D721Med (cell line): ENCODE results near the gene NPBWR2.

Experiments
- DNase-seq: peaks from one replicate; pipeline ENCODE4 v3.0.0; 2011; ENCODE audit warnings: low spot score; ENCODE audit not compliant: insufficient read length
- FAIRE-seq: peaks from 2 replicates; lab custom pipeline; 2011; peaks lifted over from hg19 to GRCh38; lab: Jason Lieb, UNC
- TF ChIP-seq, protein P1 (sequence below): IDR thresholded peaks from 2 replicates; pipeline ENCODE4 v1.5.1; 2012; ENCODE audit warnings: mild to moderate bottlenecking, control low read depth; ENCODE audit not compliant: insufficient read depth; ENCODE audit errors: missing control alignments

NPBWR2 gene

DNA sequence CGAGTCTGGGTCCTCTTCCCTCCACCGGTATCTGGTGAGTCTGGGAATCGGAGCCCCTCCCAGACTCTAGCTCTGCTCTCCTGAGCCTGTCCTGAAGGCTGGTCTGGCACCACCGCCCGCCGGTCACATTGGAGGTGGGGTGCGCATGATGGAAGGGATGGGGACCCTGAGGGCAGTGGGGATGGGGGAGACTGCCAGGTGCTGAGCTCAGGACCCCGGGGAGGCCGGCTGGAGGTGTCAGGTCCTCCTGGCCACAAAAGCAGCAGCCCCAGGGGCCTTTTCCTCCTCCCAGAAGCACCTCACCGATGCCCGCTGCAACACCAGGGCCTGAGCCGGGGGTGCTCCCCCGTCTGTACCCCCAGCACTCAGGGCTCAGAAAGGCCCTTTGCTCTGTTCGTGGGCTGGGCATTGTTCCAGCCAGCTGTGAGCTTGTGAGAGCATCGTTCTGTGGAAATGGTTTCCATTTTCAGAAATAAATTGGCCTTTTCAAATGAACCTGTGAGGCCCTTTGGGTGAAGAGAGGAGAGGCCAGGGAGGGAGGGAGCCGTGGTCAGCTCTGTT, 2.5 kb upstream of the NPBWR2 start:
- DNase-seq: no peak
- TF ChIP-seq, protein P1, sequence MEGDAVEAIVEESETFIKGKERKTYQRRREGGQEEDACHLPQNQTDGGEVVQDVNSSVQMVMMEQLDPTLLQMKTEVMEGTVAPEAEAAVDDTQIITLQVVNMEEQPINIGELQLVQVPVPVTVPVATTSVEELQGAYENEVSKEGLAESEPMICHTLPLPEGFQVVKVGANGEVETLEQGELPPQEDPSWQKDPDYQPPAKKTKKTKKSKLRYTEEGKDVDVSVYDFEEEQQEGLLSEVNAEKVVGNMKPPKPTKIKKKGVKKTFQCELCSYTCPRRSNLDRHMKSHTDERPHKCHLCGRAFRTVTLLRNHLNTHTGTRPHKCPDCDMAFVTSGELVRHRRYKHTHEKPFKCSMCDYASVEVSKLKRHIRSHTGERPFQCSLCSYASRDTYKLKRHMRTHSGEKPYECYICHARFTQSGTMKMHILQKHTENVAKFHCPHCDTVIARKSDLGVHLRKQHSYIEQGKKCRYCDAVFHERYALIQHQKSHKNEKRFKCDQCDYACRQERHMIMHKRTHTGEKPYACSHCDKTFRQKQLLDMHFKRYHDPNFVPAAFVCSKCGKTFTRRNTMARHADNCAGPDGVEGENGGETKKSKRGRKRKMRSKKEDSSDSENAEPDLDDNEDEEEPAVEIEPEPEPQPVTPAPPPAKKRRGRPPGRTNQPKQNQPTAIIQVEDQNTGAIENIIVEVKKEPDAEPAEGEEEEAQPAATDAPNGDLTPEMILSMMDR: no peak
- no peak for FAIRE-seq

DNA sequence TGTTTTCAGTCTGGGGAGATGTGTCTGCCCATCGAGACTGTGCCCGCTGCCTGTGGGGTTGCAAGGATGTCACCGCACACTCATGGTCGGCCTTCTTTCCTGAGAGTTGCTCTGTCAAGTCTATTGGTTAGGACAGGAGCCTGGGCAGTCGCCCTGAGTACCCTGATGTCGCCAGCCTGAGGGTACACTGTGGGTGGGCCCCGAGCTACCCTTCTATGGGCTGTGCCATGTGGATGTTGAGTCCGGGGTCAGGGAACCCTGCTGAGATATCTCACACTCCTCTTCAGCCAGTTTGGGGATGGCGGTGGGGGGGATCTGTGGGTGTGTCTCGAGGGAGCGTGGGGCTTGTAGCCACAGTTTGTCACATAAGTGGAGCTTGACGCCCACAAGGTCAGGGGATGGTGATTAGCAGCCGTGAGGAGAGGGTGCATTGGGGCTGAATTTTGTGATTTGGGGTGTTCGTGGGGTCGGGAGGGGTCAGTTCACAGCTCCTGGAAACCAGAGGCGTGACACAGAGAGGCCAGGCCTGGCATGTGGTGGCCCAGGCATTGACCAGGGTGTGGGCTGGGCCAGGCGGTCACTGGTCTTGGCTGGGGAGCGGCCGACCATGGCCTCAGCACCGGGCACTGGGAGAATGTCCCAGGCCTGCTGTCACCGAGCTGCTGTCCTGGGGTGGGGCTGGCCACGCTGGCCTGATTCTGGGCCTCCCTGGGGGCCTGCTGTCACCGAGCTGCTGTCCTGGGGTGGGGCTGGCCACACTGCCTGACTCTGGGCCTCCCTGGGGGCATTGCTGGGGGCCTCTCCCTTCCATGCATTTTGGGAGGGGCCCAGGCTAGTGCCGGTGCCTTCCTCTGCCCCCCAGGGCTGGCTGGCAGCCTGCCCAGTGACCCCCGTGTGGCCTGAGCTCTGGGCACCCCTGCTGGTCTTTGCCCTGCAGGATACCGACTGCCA, 1.6 kb upstream of the NPBWR2 start:
- FAIRE-seq (no peak), DNase-seq (no peak)
- TF ChIP-seq, protein P1: no peak

DNA sequence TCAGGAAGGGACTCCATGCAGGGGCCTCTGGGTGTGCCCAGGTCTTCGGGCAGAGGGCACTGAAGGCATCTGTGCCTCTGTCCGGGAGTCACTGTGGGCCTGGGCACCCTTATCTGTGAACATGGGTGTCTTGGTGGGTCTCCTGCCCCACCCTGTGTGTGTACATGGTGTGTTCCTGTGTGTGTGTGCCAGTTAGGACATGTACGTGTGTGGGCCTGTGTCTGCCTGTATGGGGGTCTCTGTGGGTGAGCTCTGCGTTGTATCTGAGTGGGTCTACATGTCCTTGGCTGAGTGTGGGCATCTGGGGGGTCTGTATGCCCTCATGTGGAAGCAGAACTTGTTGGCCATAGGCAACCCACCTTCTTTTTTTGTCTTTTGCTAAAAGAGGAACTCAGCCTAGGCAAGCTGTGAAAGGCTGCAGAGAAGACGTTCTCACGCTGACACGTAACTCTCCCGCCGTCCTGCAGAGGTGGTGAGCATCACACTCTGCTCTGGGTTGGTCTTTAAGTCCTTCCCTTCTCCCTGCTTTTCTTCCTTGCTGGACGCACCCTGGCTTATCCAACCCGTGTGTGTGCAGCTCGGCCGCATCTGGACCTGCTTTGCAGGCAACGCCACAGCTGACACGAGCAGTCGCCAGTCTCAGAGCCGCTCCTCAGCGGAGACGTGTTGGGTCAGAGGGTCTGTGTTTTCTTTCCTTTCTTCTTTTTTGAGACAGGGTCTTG, 532 bp upstream of the NPBWR2 start:
- TF ChIP-seq, protein P1: no peak
- no peak for FAIRE-seq

DNA sequence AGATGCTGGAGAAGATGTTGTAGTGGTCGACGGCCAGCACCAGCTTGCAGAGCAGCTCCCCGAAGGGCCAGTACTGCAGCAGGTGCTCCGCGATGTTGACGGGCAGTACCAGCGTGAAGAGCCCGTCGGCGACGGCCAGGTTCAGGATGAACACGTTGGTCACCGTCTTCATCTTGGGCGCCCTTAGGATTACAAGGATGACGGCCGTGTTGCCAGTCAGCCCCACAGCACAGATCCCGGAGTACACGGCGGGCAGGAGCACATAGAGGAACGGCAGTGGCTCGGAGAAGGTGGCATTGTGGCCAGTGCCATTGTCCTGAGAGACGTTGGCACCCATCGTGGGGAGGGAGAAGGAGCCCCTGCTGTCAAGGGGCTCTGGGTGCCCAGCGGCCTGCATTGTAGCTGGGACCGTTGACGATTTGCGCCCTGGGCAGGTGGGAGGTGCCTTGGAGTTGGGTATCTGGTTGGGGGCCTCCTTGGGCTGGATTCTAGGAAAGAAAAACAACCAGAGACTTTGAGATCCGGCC, 867 bp downstream of the NPBWR2 start:
- FAIRE-seq: no peak
- no peak for DNase-seq
- TF ChIP-seq, protein P1: no peak

More for the DNA sequence above, 532 bp upstream of the NPBWR2 start:
- DNase-seq: no peak

DNA sequence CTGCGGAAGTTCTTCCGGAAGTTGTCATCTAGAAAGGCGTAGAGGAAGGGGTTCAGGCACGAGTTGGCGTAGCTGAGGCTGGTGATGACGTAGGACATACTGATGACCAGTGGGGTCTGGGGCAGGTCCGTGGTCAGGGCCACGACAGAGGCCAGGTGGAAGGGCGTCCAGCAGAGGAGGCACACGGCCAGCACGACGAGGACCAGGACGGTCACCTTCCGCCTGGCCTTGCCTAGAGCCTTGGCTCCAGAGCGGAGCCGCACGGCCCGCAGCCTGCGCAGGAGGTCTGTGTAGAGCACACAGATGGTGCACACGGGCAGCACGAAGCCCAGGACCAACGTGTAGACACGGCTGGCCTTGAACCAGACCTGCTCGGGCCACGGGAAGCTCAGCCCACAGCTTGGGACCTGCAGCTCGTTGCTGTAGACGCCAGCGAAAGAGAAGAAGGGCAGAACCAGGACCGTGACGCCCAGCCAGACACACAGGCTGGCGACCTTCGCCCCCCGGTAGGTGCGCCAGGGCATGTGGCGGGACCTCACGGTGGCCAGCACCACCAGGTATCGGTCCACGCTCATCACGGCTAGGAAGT, 1.4 kb downstream of the NPBWR2 start:
- no peak for FAIRE-seq
- DNase-seq: no peak
- TF ChIP-seq, protein P1: no peak

DNA sequence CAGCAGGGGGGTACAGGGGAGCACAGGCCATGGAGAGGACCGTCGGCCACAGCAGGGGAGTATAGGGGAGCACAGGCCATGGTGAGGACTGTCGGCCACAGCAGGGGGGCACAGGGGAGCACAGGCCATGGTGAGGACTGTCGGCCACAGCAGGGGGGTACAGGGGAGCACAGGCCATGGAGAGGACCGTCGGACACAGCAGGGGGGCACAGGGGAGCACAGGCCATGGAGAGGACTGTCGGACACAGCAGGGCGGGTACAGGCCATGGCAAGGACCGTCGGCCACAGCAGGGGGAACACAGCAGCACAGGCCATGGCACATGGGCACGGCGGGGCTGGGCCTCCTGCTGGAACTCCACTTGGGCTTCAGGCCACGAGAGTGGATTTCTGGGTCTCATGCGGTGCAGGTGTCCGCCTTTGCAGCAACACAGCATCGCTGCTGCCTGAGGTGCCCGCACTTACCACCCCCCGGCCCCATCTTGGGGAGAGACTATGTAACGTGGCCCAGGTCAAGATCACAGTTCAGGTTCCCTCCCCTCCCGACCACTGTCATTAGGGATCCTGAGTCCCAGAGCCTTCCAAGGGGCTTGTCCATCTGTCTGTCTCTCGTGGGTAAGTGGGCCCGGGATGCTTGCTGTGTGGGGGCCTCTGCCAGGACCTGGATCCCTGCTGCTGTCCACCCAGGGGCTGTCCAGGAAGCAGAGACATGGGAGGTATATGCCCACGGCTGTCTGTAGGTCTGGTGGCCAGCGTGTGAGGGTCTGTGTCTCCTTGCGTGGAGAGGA, 2.5 kb downstream of the NPBWR2 start:
- TF ChIP-seq, protein P1: no peak
- no peak for FAIRE-seq
- no peak for DNase-seq
